Measurements from ENCODE around the gene PHF2.

The PHF2 gene

DNA sequence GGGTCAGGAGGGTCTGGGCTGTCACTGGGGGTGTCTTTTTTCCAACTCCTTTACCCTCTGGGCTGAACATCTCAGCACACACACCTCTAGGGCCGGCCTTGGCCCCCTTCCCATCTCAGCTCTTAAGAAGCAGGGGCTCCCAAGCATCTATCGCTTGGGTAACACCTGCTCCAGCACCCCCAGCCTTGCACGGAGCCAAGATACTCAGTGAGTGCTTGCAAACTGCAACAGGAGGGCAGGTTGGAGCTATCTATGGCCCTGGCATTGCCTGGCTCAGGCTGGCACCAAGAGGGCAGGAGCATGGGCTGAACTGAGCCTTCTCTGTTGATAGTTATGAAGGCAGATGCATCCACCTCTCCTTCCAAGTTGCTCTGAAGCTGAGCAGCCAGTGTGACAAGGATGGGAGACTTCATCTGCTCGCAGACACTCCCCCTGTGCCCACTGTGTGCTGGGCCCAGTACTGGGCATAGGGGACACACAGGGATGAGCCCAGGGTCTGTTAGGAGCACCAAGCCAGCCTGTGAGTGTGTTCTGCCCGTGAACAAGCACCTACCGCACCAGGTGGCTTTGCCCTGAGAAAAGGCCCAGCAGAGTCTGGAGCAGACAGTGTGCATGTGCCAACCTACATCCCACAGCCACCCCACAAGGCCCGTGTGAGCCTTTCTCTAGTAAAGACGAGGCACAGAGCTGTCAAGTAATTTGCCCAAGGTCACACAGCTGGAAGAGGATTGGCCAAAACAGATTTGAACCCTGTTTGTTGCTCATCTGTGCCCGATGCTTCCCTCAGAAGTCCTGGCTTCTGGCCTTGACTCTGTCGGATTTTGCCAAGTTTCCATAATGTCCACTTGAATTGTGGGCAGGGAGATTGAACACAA, 58.2 kb downstream of the PHF2 start:
- no peak for DNase-seq

DNA sequence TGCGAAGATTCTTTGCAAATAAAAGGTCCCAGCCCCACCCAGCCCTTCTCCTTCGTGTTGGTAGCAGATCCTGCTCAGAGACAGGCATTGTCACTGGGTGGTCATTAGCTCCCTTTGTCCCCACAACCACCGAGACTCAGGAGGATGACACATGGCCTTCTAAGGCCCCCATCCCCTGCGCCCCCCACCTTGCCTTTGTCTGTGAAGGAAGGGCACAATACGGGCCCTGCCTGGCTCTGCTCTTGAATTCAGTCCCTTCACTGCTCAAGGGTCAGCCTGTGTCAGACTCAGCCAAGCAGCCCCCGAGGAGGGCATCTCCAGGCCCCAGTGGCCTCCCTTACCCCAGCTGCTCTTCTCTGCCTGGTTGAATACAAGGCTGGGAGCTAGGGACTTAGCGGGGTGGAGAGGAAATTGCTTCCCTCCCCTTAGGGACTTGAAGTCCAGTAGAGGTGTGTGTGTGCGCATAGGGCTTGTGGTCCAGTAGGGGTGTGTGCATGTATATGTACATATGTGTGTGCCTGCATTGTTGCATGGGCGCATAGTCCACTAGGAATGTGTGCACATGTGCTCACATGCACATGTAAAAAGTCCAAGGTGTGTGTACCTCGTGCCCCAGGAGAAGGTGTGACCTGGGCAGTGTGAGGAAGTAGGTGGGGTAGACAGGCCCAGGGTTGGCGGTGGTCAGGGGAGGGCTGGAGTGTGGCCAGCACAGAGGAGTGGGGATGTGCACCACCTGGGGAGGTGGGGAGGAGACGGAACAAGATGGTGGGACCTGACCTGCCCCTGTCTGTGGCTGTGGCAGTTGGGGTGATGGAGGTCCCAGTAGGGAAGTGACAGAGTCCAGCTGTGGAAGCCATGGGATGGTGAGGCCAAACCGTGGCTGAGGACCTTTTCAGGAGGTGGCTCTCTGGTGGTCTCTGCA, 59.1 kb downstream of the PHF2 start:
- no peak for DNase-seq

DNA sequence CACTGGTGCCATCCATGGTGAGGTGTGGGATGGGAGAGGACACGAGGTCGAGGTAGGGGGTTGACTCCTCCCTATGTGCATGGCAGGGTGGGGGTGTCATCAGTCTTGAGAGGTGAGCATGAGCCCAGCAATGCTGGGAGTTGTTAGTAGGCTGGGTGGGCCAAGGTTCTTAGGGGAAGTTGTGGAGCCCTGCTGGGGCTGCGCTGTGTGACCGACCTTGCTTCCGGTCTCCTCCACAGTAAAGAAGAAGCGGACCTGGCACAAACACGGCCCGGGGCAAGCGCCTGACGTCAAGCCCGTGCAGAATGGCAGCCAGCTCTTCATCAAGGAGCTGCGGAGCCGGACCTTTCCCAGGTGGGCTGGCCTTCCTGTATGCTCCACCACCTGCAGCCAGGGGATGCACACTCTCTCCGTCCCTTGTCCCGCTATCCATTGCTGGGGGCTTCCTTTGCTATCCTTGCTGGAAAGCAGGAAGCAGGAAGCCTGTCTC, 59.8 kb downstream of the PHF2 start:
- no peak for DNase-seq

DNA sequence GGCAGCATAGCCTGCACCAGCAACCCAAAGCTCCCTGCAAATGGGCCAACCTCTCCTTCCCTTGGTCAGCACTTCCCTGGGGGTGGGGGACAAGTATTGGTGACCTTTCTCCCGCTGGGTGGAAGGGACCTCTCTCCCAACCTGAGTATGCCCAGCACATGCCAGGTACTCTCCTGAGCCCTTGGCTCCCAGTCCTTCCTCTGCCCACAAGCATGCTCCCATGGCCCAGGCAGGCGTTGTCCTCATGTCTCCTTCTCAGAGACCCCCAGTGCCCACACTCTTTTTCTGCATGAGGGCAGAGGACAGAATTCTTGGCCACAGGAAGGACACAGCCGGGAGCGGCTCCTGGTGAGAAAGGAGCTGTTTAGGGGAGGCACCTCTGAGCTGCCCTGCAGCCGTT, 60.3 kb downstream of the PHF2 start:
- DNase-seq = no peak

DNA sequence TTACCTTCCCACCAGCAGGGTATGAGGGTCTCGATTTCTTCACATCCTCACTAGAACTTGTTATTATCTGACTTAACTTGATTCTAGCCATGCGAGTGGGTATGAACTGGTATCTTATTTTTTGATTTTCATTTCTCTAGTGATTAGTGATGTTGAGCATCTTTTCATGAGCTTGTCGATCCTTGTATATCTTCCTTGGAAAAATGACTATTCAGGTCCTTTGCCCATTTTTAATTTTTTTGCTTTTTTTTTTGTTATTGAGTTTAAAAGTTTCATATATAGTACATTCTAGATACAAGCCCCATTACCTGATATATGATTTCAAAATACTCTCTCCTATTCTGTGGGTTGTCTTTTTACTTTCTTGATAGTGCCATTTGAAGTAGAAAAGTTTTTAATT, 61.5 kb downstream of the PHF2 start:
- no peak for DNase-seq

- no peak for DNase-seq
These were observed 63.6 kb downstream of the PHF2 start for GRCh38 chr9:93640027-93640426.

DNA sequence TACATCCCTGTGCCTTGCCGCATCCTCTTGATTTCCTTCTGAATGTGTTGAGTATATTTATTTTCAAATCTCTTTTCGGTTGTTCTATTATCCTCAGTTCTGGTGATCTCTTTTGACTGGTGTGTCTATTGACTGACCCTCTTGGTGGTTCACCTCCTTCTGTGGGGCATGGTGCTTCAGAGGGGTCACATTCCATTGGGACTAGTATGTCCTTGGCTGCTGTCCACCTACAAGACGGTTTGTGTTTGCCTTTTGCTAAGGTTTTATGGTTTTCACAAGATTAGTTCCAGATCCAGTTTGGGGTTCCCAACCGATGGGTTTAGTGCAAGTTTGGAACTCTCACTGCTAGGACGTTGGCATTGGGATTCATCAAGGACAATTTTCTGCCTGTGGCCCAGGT, 66.6 kb downstream of the PHF2 start:
- DNase-seq = no peak

DNA sequence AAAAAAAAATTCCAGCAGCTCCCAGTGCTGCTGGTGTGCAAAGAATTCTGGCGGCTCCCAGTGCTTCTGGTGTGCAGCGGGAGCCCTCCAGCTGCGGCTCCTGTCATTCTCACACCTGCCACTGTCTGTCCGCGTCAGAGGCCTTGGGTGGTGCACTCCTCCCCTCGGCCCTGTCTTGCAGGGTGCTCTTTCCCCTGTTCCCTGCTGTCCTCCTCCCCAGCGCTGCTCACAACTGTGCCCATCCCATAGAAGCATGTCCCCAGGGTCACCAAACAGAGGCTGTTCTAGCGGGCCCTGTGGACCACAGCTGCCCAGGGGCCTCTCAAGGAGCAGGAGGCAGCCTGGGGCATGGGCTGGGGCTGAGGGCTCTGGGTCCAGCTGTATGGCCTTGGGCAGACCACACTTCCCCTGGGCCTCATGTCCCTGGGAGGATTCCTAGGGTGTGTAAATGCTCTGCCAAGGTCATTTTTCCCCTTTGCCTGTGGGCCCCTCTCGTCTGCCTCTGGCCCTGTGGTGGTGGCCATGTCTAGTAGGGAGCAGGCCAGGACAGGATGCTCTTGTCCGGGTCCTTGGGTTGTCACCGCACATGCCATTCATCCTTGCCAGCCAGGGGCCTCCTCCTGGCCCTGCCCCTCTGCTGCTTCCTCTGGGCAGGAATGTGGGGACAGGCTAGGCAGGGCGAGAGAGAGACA, 68.2 kb downstream of the PHF2 start:
- no peak for DNase-seq

- no peak for DNase-seq
These were observed 68.9 kb downstream of the PHF2 start for GRCh38 chr9:93645149-93645889.

- DNase-seq = no peak
These were observed 69.7 kb downstream of the PHF2 start for GRCh38 chr9:93645921-93646639.

DNA sequence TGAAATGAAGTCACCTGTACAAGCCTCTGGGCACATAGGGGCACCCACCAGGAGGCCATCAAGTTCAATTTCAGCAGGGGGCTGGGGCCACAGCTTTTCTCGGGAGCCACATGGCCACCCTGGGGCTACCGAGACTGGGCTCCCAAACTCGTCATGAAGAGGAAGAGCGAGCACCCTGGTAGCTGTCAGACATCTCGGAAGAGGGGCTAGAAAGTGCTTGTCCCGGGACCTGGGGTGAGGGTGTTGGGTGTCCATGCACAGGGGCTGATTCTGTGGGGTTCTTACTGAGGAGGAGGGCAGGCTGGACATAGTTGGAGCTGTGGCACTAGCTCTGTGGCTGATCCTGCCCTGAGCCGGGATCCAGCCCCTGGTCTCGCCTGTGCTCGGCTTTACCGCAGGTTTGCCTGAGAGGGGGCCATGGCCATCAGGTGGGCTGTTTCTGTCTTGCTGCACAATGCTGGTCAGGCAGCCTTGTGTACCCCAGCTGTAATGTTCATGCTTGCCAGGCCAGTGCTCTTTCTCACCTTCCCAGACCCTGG, 70.3 kb downstream of the PHF2 start:
- DNase-seq = no peak

GRCh38 chr9:93648181-93648580, 71.8 kb downstream of the PHF2 start:
- no peak for DNase-seq

DNA sequence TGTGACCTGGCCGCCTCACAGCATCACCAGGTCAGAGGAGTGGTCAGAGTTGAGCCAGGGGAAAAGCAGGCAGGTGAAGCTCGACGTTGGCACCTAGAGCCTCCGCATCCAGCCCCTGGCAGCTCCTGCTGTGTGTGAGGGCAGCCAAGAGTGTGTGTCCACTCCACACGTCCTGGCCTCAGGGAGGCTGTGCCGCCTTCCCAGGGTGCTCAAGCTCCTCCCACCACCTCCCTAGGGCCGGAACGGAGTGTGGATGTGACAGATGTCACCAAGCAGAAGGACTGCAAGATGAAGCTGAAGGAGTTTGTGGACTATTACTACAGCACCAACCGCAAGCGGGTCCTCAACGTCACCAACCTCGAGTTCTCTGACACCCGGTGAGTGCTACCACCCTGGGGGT, 72.5 kb downstream of the PHF2 start:
- no peak for DNase-seq

DNA sequence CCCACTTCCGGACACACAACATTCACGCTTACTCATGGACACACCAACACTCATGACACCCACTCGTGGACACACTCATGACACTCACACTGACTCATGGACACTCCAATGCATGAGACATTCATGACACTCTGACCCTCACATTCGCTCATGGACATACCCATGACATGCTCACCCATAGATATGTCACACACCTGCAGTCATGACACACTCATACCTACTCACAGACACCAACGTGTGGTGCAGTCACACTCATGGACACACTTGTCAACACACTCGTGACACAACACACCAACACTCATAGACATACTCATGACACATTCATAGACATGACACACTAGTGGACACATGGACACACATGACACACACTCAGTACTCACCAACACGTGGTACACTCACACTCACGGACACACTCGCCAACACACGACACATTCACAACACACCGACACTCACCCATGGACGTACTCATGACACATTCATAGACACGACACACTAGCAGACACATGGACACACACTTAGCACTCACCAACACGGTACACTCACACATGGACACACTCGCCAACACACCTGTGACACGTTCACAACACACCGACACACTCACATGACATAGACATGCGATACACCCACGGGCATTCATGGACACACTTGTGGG, 73.4 kb downstream of the PHF2 start:
- DNase-seq = no peak

DNA sequence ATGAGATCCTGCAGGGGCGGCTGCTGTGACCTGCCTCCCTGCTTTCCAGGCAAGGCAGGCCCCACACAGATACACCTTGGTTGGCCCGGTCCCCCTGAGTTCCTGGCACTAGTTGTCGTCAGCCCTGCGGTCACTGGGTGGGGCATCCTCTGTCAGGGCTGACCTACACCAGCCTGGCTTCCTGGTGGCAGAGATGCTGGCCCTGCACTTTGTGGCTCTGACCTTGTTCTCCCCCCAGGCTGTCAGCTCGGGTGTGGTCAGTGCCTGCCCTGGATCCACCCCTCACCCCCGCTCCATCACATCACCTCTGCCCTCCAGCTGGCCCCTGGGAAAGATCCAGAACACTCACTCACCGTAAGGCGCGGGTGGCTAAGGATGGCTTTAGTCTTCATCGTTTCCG, 74.1 kb downstream of the PHF2 start:
- no peak for DNase-seq

- no peak for DNase-seq
These were observed 75.2 kb downstream of the PHF2 start for GRCh38 chr9:93651521-93651950.

- no peak for DNase-seq
These were observed 76.5 kb downstream of the PHF2 start for GRCh38 chr9:93652604-93653592.

GRCh38 chr9:93653760-93654159, 77.4 kb downstream of the PHF2 start:
- DNase-seq = no peak

- DNase-seq = no peak
These were observed 78.1 kb downstream of the PHF2 start for GRCh38 chr9:93654351-93654961.

Data from NCI-H1694 (cell line).